ENCODE data around the gene YIPF7.

Gene YIPF7

DNA sequence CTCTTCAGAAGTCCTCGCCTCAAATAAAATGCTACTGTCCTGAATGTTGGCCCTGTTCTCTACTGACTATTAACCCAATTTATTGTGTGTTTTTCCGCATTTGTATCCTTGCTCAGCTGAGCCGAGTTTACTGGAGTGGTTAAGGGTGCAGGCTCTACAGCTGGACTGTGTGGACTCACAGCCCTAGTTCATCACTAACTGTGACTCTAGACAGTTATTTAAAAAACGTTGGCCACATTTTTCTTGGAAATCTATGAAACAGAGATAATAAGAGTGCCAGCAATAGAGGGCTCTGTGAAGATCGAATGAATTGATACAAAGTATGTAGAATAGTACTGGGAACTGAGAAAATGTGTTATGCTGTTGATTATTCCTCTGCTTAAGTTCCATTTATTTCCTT, 23.9 kb upstream of the YIPF7 start:
- DNase-seq (ENCODE audit: low spot score) = no peak
- ChIA-PET POLR2A (ENCODE audit: low non-redundant PET) (no interaction called here), CTCF (no interaction called here)
- TF ChIP-seq, protein P1, sequence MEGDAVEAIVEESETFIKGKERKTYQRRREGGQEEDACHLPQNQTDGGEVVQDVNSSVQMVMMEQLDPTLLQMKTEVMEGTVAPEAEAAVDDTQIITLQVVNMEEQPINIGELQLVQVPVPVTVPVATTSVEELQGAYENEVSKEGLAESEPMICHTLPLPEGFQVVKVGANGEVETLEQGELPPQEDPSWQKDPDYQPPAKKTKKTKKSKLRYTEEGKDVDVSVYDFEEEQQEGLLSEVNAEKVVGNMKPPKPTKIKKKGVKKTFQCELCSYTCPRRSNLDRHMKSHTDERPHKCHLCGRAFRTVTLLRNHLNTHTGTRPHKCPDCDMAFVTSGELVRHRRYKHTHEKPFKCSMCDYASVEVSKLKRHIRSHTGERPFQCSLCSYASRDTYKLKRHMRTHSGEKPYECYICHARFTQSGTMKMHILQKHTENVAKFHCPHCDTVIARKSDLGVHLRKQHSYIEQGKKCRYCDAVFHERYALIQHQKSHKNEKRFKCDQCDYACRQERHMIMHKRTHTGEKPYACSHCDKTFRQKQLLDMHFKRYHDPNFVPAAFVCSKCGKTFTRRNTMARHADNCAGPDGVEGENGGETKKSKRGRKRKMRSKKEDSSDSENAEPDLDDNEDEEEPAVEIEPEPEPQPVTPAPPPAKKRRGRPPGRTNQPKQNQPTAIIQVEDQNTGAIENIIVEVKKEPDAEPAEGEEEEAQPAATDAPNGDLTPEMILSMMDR (conservative IDR thresholded peaks at IDR 0.05; ENCODE audit: low read depth) = no peak
- no peak overlapping the region for H3K27ac ChIP-seq

DNA sequence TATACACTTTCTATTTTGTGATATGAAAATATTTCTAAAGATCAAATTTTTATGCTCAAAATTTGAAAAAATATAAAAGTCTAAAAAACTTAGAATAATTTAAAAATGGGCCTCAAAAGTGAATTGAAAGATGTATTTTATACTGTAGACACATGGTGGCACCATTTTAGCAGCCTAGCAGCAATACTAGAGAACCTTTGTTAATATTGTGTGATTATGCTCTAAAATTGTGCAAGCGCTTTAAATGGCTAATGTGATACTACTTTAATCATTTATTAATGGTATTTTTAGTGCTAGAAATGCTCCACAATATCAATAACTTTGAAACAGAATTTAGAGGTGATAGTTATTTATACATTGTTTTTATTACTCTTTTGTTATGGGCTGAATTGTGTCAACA, 23.0 kb upstream of the YIPF7 start:
- POLR2A ChIA-PET (ENCODE audit: low non-redundant PET) = no interaction called here
- CTCF ChIA-PET = no interaction called here
- no peak for DNase-seq (ENCODE audit: low spot score)
- TF ChIP-seq, protein P1 (conservative IDR thresholded peaks at IDR 0.05; ENCODE audit: low read depth) = 0 out of 2 replicates have a peak, but pooled peaks have one; percentile 16
- H3K27ac ChIP-seq = no peak overlapping the region

DNA sequence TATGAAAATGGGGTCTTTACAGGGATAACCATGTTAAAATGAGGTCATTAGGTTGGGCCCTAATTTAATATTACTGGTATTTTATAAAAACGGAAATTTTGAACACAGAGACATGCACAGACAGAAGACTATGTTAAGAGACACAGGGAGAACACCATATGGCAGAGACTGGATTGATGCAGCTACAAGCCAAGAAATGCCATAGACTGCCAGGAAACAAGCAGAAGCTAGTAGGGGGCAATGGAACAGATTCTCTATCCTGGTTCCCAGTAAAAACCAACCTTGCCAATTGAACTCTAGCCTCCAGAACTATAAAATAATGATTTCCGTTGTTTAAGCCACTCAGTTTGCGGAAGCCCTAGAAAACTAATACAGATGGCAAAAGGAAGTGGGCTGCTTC, 20.2 kb upstream of the YIPF7 start:
- CTCF ChIA-PET = interaction anchor here (0.6 kb wide), 1 partner anchor 1636 kb away, joined by 6 read pairs; no protein-coding TSS in a partner anchor
- DNase-seq (ENCODE audit: low spot score) = no peak

DNA sequence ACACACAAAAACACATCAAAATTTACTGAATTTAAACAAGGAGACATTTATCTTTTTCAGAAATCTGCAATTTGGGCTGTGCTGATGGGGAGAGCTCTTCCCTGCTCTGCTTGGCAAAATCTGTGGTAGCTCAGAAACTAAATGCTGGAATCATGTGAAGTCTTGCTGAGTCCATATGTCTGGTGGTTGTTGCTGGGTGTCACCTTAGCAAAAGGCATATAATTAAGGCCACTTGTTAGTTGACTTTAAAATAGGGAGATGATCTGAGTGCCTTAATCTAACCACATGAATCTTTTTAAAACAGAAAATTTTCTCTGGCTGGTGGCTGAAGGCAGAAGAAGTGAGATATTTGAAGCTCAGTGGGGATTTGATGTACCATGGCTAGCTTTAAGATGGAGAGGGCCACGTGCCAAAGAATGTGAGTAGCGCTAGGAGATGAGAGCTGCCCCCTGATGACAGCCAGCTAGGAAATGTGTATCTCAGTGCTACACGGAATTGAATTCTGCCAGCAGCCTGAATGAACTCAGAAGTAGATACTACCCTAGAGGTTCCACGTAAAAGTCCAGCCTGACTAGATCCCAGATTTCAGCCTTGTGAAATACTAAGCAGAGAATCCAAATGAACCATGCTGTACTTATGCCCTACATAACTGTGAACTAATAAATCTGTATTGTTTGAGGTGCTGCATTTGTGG, 19.2 kb upstream of the YIPF7 start:
- H3K27ac ChIP-seq = no peak overlapping the region
- TF ChIP-seq, protein P1 (conservative IDR thresholded peaks at IDR 0.05; ENCODE audit: low read depth) = no peak
- DNase-seq (ENCODE audit: low spot score) = no peak
- ChIA-PET CTCF (interaction anchor here (0.6 kb wide), 1 partner anchor 629 kb away, joined by 3 read pairs; no protein-coding TSS in a partner anchor), POLR2A (ENCODE audit: low non-redundant PET) (no interaction called here)

More for the DNA sequence above, 20.2 kb upstream of the YIPF7 start:
- POLR2A ChIA-PET (ENCODE audit: low non-redundant PET) = no interaction called here
- TF ChIP-seq, protein P1 (conservative IDR thresholded peaks at IDR 0.05; ENCODE audit: low read depth) = no peak
- no peak overlapping the region for H3K27ac ChIP-seq

DNA sequence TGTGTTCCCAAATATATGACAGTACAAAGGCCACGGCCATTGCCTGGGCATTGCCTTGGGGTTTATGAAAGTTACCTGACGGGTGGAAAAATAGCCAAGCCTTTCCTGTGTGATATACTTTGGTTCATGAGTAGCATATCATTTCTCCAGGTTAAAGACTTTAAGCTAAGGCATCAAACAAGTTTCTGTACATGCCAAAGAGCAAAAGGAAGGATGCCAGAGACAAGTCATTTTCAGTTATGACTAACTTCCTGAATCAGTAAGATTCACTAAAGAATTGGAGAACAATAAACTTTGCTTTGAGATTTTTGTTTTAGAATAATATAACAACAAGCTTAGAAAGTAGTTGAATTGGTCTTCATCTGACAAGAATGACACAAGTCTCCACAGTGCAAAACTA, 17.1 kb upstream of the YIPF7 start:
- CTCF ChIA-PET = no interaction called here
- DNase-seq (ENCODE audit: low spot score) = no peak
- POLR2A ChIA-PET (ENCODE audit: low non-redundant PET) = no interaction called here

DNA sequence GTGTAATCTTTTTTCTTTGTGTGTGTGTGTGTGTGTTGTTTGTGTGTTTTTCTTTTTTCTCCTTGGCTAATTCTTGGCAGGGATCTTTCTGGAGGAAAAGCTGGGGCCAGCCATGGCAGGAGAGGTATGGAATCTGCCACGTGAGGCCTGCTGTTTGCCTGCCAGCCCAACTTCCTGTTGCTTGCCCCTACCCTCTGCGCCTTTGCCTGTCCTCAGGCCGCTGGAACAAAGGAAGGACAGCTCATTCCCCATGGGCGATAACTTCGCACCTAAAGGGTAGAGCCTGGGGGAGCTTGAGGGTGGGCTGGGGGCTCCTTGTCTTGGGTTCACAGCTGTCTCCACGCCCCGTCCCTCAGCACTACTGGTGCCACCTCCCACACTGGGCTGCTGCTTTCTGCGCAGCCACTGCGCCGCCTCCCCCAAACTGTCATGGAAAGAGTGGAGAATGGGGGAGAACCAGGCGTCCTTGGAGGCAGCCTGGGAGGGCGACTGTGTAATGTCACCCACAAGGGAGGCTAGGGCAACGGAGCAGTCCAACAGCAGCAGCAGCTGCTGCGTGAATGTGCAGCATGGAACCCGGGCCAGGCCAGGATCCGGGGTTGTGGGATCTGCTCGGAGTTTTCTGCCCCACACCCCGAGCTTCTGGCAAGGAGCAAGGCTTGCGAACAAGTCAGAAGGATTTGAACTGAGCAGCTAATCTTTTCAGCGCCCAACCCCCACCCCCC, 12.3 kb upstream of the YIPF7 start:
- TF ChIP-seq, protein P1 (conservative IDR thresholded peaks at IDR 0.05; ENCODE audit: low read depth) = no peak
- DNase-seq (ENCODE audit: low spot score) = no peak
- POLR2A ChIA-PET (ENCODE audit: low non-redundant PET) = no interaction called here
- CTCF ChIA-PET = no interaction called here
- no peak overlapping the region for H3K27ac ChIP-seq

More for the DNA sequence above, 17.1 kb upstream of the YIPF7 start:
- TF ChIP-seq, protein P1 (conservative IDR thresholded peaks at IDR 0.05; ENCODE audit: low read depth) = no peak
- H3K27ac ChIP-seq = no peak overlapping the region
